ENCODE measurements around the gene MRPL55. TPM values are rescaled to one million over a fixed set of nuclear protein-coding genes. Genes with fewer than 3 reads are reported as not detected.
A peak's percentile ranks its signal among the peaks of the same experiment; 100 is the strongest.

MRPL55 gene
- polyA plus RNA-seq, 1 donor from 2014 or later = 168 TPM

DNA sequence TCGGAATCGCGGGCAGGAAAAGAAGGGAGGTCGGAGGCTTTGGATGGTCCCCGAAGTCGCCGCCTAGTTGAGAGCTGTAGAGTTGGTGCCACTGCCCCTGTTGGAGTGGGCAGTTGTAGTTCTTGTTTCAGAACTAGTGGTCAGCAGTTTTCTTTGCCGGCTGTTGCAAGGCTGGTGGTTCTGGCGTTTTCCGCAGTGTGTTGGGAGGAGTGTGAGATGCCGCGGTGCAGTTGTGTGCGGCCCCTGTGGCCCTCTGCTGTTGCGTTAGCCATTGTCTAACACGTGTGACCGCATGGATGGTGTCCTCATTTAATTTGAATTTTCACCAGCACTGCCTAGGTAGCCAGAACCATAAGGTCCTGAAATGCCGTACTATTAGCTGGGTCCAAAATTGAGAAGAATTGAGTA lies 25.2 kb downstream of the MRPL55 start (continued):
- no peak for TF ChIP-seq EZH2 (IDR thresholded peaks at IDR 0.05; ENCODE audit: borderline replicate concordance, insufficient read depth, low read length, poor library complexity, severe bottlenecking)
- no peak for TF ChIP-seq TAF1 (IDR thresholded peaks at IDR 0.05; ENCODE audit: low read depth)

DNA sequence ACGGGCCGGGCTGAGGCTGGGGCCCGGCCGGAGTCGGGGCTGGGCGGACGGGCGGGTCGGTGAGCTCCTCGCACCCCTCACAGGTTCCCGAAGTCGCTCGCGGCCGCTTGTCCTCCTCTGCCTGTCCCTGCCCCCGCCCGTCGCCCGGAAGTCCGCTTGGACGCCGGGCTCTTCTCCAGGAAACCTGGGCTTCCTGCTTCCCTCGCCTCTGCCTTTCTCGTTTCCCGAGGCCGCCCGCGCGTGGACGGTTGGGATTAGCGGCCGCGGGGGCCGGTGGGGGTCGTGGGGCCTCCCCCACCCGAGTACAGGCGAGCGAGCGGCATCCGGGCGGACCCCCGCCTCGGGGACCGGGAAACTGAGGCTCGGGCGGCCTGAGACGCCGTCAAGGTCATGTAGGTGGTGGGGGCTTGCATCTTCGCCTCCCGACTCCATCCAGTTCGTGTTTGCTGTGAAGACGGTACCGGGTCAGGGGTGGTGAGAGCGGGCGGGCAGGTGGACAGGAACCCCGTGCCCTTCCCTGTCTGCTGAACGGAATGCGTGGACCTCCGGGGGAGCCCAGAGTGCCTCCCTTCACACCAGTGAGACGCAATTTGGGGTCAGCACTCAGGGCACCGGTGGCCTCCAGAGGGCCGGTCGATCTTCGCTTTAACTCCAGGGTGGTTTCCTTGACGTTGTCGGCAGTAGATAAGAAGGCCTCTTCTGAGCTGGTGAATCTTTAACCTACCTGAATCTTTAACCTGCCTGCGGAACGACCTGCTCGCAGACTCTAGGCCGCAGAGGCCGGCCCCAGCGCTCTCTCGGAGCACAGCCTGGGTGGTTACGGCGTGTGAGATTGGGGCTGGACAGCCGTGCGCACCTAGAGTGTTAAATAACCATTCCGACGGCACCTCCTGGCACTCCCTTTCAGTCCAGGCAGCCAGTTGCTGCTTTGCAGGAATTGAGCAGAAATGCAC lies 25.9 kb downstream of the MRPL55 start:
- Histone ChIP-seq H3K79me2 (replicated peaks; ENCODE audit: insufficient read depth, low read length) (peaks cover 52% of the 10 kb centered on the region), H3K27ac (ENCODE audit: low read length) (peak overlapping the region; percentile 87), H3K9ac (ENCODE audit: low read length) (peak overlapping the region; percentile 96), H2AFZ (ENCODE audit: low read depth, low read length) (peak overlapping the region; percentile 33), H3F3A (ENCODE audit: insufficient read depth, low read length, poor library complexity, severe bottlenecking) (no peaks in the 10 kb centered on the region), H3K9me2 (ENCODE audit: insufficient read depth, low read length) (no peaks in the 10 kb centered on the region), H3K4me3 (ENCODE audit: low read length) (peak overlapping the region; percentile 99), H3K36me3 (ENCODE audit: insufficient read depth, low read length) (no peaks in the 10 kb centered on the region), H3K27me3 (ENCODE audit: insufficient read depth, low read depth, low read length) (no peaks in the 10 kb centered on the region), H3K9me3 (ENCODE audit: low read length) (no peaks in the 10 kb centered on the region), H4K20me1 (ENCODE audit: insufficient read depth) (peaks cover 11% of the 10 kb centered on the region), H3K4me2 (ENCODE audit: low read length) (peak overlapping the region; percentile 89)
- TF ChIP-seq TAF1 (IDR thresholded peaks at IDR 0.05; ENCODE audit: low read depth) = no peak
- no peak for TF ChIP-seq CTCF (IDR thresholded peaks at IDR 0.05; ENCODE audit: poor library complexity, severe bottlenecking)
- TF ChIP-seq SMC3 (conservative IDR thresholded peaks at IDR 0.05; ENCODE audit: poor library complexity) = no peak
- no peak for TF ChIP-seq POLR2AphosphoS5 (IDR thresholded peaks at IDR 0.05)
- peak; percentile 15 for TF ChIP-seq MXI1 (conservative IDR thresholded peaks at IDR 0.05; ENCODE audit: poor library complexity, severe bottlenecking)
- TF ChIP-seq RAD21 (conservative IDR thresholded peaks at IDR 0.05) = no peak
- no peak for TF ChIP-seq EP300 (conservative IDR thresholded peaks at IDR 0.05; ENCODE audit: poor library complexity, severe bottlenecking)
- TF ChIP-seq, protein P1, sequence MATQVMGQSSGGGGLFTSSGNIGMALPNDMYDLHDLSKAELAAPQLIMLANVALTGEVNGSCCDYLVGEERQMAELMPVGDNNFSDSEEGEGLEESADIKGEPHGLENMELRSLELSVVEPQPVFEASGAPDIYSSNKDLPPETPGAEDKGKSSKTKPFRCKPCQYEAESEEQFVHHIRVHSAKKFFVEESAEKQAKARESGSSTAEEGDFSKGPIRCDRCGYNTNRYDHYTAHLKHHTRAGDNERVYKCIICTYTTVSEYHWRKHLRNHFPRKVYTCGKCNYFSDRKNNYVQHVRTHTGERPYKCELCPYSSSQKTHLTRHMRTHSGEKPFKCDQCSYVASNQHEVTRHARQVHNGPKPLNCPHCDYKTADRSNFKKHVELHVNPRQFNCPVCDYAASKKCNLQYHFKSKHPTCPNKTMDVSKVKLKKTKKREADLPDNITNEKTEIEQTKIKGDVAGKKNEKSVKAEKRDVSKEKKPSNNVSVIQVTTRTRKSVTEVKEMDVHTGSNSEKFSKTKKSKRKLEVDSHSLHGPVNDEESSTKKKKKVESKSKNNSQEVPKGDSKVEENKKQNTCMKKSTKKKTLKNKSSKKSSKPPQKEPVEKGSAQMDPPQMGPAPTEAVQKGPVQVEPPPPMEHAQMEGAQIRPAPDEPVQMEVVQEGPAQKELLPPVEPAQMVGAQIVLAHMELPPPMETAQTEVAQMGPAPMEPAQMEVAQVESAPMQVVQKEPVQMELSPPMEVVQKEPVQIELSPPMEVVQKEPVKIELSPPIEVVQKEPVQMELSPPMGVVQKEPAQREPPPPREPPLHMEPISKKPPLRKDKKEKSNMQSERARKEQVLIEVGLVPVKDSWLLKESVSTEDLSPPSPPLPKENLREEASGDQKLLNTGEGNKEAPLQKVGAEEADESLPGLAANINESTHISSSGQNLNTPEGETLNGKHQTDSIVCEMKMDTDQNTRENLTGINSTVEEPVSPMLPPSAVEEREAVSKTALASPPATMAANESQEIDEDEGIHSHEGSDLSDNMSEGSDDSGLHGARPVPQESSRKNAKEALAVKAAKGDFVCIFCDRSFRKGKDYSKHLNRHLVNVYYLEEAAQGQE (IDR thresholded peaks at IDR 0.05; ENCODE audit: borderline replicate concordance) = no peak
